Endothelial cell of umbilical vein (primary cell): ENCODE measurements around the gene COG5. TPM values are rescaled to one million over a fixed set of nuclear protein-coding genes. Genes with fewer than 3 reads are reported as not detected.

ENCODE experiments used
- BruUV-seq: library from RNA; stranded (reverse); fragments of 400-500 nt; replicated peaks from 2 replicates; lab custom pipeline; 2021; lab: Mats Ljungman, UMichigan
- CTCF ChIA-PET: fragments of 300-600, 350-600 bp; sonication (Branson Sonifier 250); formaldehyde crosslinking; loops from one replicate; lab custom pipeline; 2021; ENCODE audit warnings: antibody characterized with exemption, inconsistent platforms; lab: Charles Lee
- POLR2A ChIA-PET: fragments of 300-600, 350-600 bp; sonication (Branson Sonifier 250); formaldehyde crosslinking; loops from one replicate; lab custom pipeline; 2021; ENCODE audit warnings: antibody characterized with exemption, inconsistent platforms; lab: Charles Lee
- DNase-seq: peaks from one replicate; pipeline ENCODE4 v3.0.0-alpha.2; 2011; ENCODE audit warnings: low read depth, low spot score
- FAIRE-seq: peaks from 2 replicates; lab custom pipeline; 2011; peaks lifted over from hg19 to GRCh38; lab: Jason Lieb, UNC
- H2AFZ ChIP-seq: 2 replicates; pipeline ENCODE4 v1.6.0; 2012; ENCODE audit warnings: low read depth, low read length, control low read depth, inconsistent platforms
- H3K27ac ChIP-seq: 2 replicates; pipeline ENCODE4 v1.5.1; 2011; ENCODE audit warnings: low read depth, mild to moderate bottlenecking, control low read depth, low read length, moderate library complexity; ENCODE audit not compliant: insufficient read depth
- H3K27me3 ChIP-seq, 2 experiments: 2 replicates each; pipeline versions ENCODE4 v1.6.0 to v1.6.1; 2011; ENCODE audit warnings: low read length in 2 of 2, mixed read lengths in 1 of 2; ENCODE audit not compliant: control insufficient read depth in 2 of 2, insufficient read depth in 2 of 2
- H3K36me3 ChIP-seq, 2 experiments: 2 replicates in 1 of 2; 3 replicates in 1 of 2; pipeline ENCODE4 v1.5.1; 2011; ENCODE audit warnings: low read length in 2 of 2, mild to moderate bottlenecking in 1 of 2, moderate library complexity in 1 of 2; ENCODE audit not compliant: control insufficient read depth in 2 of 2, insufficient read depth in 2 of 2; ENCODE audit errors: extremely low read depth in 1 of 2
- H3K4me1 ChIP-seq: 3 replicates; pipeline ENCODE4 v1.5.1; 2011; ENCODE audit warnings: mild to moderate bottlenecking, low read length; ENCODE audit not compliant: control insufficient read depth, insufficient read depth; ENCODE audit errors: extremely low read depth
- H3K4me2 ChIP-seq: 2 replicates; pipeline ENCODE4 v1.6.1; 2011; ENCODE audit warnings: low read length, control low read depth, mixed read lengths; ENCODE audit not compliant: insufficient read depth
- H3K4me3 ChIP-seq, 3 experiments: fragments of 200-600 bp in 1 of 3; sonication (generic), shearing (Covaris generic) in 1 of 3; replicated peaks in 1 of 3; 2 replicates each; pipeline ENCODE4 v1.5.1; 2011 to 2016; ENCODE audit warnings: control low read depth in 3 of 3, low read length in 3 of 3, mild to moderate bottlenecking in 2 of 3, inconsistent platforms in 1 of 3, low read depth in 1 of 3, moderate library complexity in 1 of 3; ENCODE audit not compliant: insufficient read depth in 1 of 3
- H3K79me2 ChIP-seq: 2 replicates; pipeline ENCODE4 v1.6.0; 2012; ENCODE audit warnings: low read length, inconsistent platforms; ENCODE audit not compliant: control insufficient read depth, insufficient read depth
- H3K9ac ChIP-seq: replicated peaks from 2 replicates; pipeline ENCODE3; 2011; ENCODE audit warnings: low read length, control low read depth; ENCODE audit not compliant: insufficient read depth; ENCODE audit errors: extremely low read depth
- H3K9me1 ChIP-seq: replicated peaks from 3 replicates; pipeline ENCODE4 v1.6.0; 2011; ENCODE audit warnings: mild to moderate bottlenecking, low read length; ENCODE audit not compliant: control insufficient read depth, insufficient read depth; ENCODE audit errors: extremely low read depth
- H3K9me3 ChIP-seq: replicated peaks from 2 replicates; pipeline ENCODE4 v1.5.1; 2012; ENCODE audit warnings: low read length, inconsistent platforms; ENCODE audit not compliant: control insufficient read depth, insufficient read depth
- H4K20me1 ChIP-seq: replicated peaks from 2 replicates; pipeline ENCODE3; 2011; ENCODE audit warnings: mild to moderate bottlenecking, low read length; ENCODE audit not compliant: control insufficient read depth, insufficient read depth; ENCODE audit errors: extremely low read depth
- CTCF ChIP-seq, 2 donors: IDR thresholded peaks; 1 replicate in 1 of 2; 2 replicates in 1 of 2; pipeline ENCODE4 v1.5.1; 2011; ENCODE audit warnings: low read length in 2 of 2, mild to moderate bottlenecking in 2 of 2, moderate library complexity in 2 of 2, control low read depth in 1 of 2, inconsistent platforms in 1 of 2, low read depth in 1 of 2; ENCODE audit not compliant: insufficient read depth in 1 of 2; ENCODE audit errors: extremely low read depth in 1 of 2
- EZH2 ChIP-seq: IDR thresholded peaks from 2 replicates; pipeline ENCODE4 v1.6.1; 2012; ENCODE audit warnings: borderline replicate concordance, low read depth, mild to moderate bottlenecking, moderate library complexity, low read length, inconsistent platforms; ENCODE audit not compliant: severe bottlenecking
- FOS ChIP-seq: IDR thresholded peaks from 2 replicates; pipeline ENCODE4 v1.6.1; 2011; ENCODE audit warnings: mild to moderate bottlenecking, low read length, moderate library complexity, borderline replicate concordance; ENCODE audit not compliant: insufficient read depth
- GATA2 ChIP-seq: IDR thresholded peaks from 2 replicates; pipeline ENCODE4 v1.7.0; 2011; ENCODE audit warnings: low read depth, mild to moderate bottlenecking, moderate library complexity, mixed read lengths, low read length; ENCODE audit not compliant: insufficient read length, insufficient read depth
- JUN ChIP-seq: IDR thresholded peaks from 2 replicates; pipeline ENCODE4 v1.6.1; 2011; ENCODE audit warnings: borderline replicate concordance, low read depth; ENCODE audit not compliant: insufficient read length, insufficient read depth
- MAX ChIP-seq: IDR thresholded peaks from 2 replicates; pipeline ENCODE4 v1.6.1; 2011; ENCODE audit not compliant: insufficient read depth, insufficient read length
- MYC ChIP-seq: IDR thresholded peaks from one replicate; pipeline ENCODE4 v1.6.1; 2011; ENCODE audit warnings: mild to moderate bottlenecking, low read depth, low read length
- POLR2A ChIP-seq: IDR thresholded peaks from 2 replicates; pipeline ENCODE4 v1.6.1; 2012; ENCODE audit warnings: low read depth, mild to moderate bottlenecking, control low read depth, low read length
- POLR2AphosphoS5 ChIP-seq: IDR thresholded peaks from 2 replicates; pipeline ENCODE4 v1.6.1; 2012; ENCODE audit warnings: low read depth, mild to moderate bottlenecking, control low read depth, low read length, moderate library complexity; ENCODE audit not compliant: insufficient read depth
- dilution Hi-C: fragments of 300-500 bp; cut with MboI; formaldehyde crosslinking; loops from one replicate; pipeline ENCODE4 v1.15.0; 2019; ENCODE audit warnings: low sequenced_read_pairs; ENCODE audit not compliant: extremely low pct_ligation_motif_present
- intact Hi-C: fragments of 100-400 bp; cut with micrococcal nuclease; formaldehyde crosslinking; loops from one replicate; pipeline ENCODE4 v1.10.0; 2022
- polyA plus RNA-seq, 4 experiments: library from polyadenylated mRNA; depleted of rRNA in 3 of 4; stranded (reverse) in 3 of 4; unstranded in 1 of 4; fragments of >200 nt; gene quantifications; 2 replicates each; pipeline versions ENCODE4 v1.2.1 to v1.2.3, GENCODE V29; 2011 to 2012; ENCODE audit warnings: missing spikeins in 1 of 4
- total RNA-seq: library from RNA; stranded (reverse); gene quantifications from 2 replicates; pipeline ENCODE4 v1.2.3, GENCODE V29; 2021

Gene COG5
- total and polyA plus RNA-seq, 2 donors (not counting 3 experiments of a cell fraction or from before 2014, with no cell fraction given), result 18.8 to 45.3 TPM

GRCh38 chr7:107396081-107396480 is 167.6 kb downstream of the COG5 start:
- BruUV-seq, result no TSS peak
- FAIRE-seq (no peak), DNase-seq (no peak)
- Histone ChIP-seq H3K79me2 (no peaks in the 10 kb centered on the region), H3K9ac (no peak overlapping the region), H3K4me1 (no peaks in the 10 kb centered on the region), H3K27me3 (no peaks in the 10 kb centered on the region), H3K4me2 (no peak overlapping the region), H2AFZ (no peak overlapping the region), H3K9me1 (no peaks in the 10 kb centered on the region), H3K27ac (no peak overlapping the region), H3K9me3 (no peaks in the 10 kb centered on the region), H4K20me1 (no peaks in the 10 kb centered on the region), H3K4me3 (no peak overlapping the region), H3K36me3 (no peaks in the 10 kb centered on the region)
- dilution Hi-C loops (no loop called here), intact Hi-C loops (no loop called here)
- CTCF ChIA-PET, result interaction anchor here (1.2 kb wide), 1 partner anchor 479 kb away, joined by 3 read pairs; no protein-coding TSS in a partner anchor
- no peak for TF ChIP-seq POLR2A
- POLR2A ChIA-PET, result no interaction called here

GRCh38 chr7:107394831-107395230 is 168.9 kb downstream of the COG5 start:
- no peak overlapping the region for H3K27ac ChIP-seq
- no peak for DNase-seq
- H2AFZ ChIP-seq, result no peak overlapping the region
- FAIRE-seq, result no peak
- no peaks in the 10 kb centered on the region for H4K20me1 ChIP-seq
- ChIA-PET POLR2A (no interaction called here), CTCF (interaction anchor here (0.5 to 1.8 kb wide), 3 partner anchors 20 to 480 kb away, joined by 3 to 4 read pairs (median 3); no protein-coding TSS in a partner anchor)
- H3K4me1 ChIP-seq, result no peaks in the 10 kb centered on the region
- H3K9ac ChIP-seq, result no peak overlapping the region
- no peaks in the 10 kb centered on the region for H3K79me2 ChIP-seq
- no peak for TF ChIP-seq MAX
- no peak for TF ChIP-seq JUN
- no peak for TF ChIP-seq EZH2
- no peak for TF ChIP-seq POLR2AphosphoS5
- TF ChIP-seq FOS, result no peak
- no peak for TF ChIP-seq POLR2A
- no peak for TF ChIP-seq GATA2
- no peak for TF ChIP-seq MYC
- TF ChIP-seq CTCF (IDR thresholded peaks at IDR 0.05; ENCODE audit: extremely low read depth in 1 of 2, insufficient read depth in 1 of 2, low read depth in 1 of 2, low read length in 2 of 2), result no peak
- H3K4me2 ChIP-seq, result no peak overlapping the region
- H3K36me3 ChIP-seq, result no peaks in the 10 kb centered on the region
- H3K9me3 ChIP-seq, result no peaks in the 10 kb centered on the region
- H3K9me1 ChIP-seq, result no peaks in the 10 kb centered on the region
- dilution Hi-C loops, result no loop called here
- H3K4me3 ChIP-seq, result no peak overlapping the region
- H3K27me3 ChIP-seq, result no peaks in the 10 kb centered on the region
- intact Hi-C loops, result no loop called here
- BruUV-seq, result no TSS peak
